ENCODE data around the gene ZNF804B.

Gene ZNF804B

GRCh38 chr7:89042940-89043339 is 283.4 kb downstream of the ZNF804B start:
- H3K4me3 ChIP-seq (ENCODE audit: low read length) = no peak overlapping the region
- H3K36me3 ChIP-seq (ENCODE audit: insufficient read depth, low read length) = no peaks in the 10 kb centered on the region
- H3K27me3 ChIP-seq (ENCODE audit: control insufficient read depth, insufficient read depth, low read length) = no peaks in the 10 kb centered on the region
- no peak overlapping the region for H3K9ac ChIP-seq (ENCODE audit: low read depth, low read length)
- no peak overlapping the region for H3K4me2 ChIP-seq (ENCODE audit: low read length)
- H3K9me3 ChIP-seq (replicated peaks; ENCODE audit: low read length) = no peaks in the 10 kb centered on the region
- H3K4me1 ChIP-seq (ENCODE audit: control insufficient read depth, insufficient read depth, low read length) = no peaks in the 10 kb centered on the region

- no peak overlapping the region for H3K4me3 ChIP-seq (ENCODE audit: low read length)
- no peaks in the 10 kb centered on the region for H3K4me1 ChIP-seq (ENCODE audit: control insufficient read depth, insufficient read depth, low read length)
- no peak overlapping the region for H3K4me2 ChIP-seq (ENCODE audit: low read length)
- H3K27me3 ChIP-seq (ENCODE audit: control insufficient read depth, insufficient read depth, low read length) = no peaks in the 10 kb centered on the region
- H3K9ac ChIP-seq (ENCODE audit: low read depth, low read length) = no peak overlapping the region
- H3K9me3 ChIP-seq (replicated peaks; ENCODE audit: low read length) = no peaks in the 10 kb centered on the region
- no peaks in the 10 kb centered on the region for H3K36me3 ChIP-seq (ENCODE audit: insufficient read depth, low read length)
Measured at GRCh38 chr7:89049043-89049442, 289.5 kb downstream of the ZNF804B start.

GRCh38 chr7:89053130-89053529 is 293.6 kb downstream of the ZNF804B start:
- Histone ChIP-seq H3K36me3 (ENCODE audit: insufficient read depth, low read length) (no peaks in the 10 kb centered on the region), H3K4me1 (ENCODE audit: control insufficient read depth, insufficient read depth, low read length) (no peaks in the 10 kb centered on the region), H3K9me3 (replicated peaks; ENCODE audit: low read length) (no peaks in the 10 kb centered on the region), H3K9ac (ENCODE audit: low read depth, low read length) (no peak overlapping the region), H3K4me3 (ENCODE audit: low read length) (no peak overlapping the region), H3K27me3 (ENCODE audit: control insufficient read depth, insufficient read depth, low read length) (no peaks in the 10 kb centered on the region), H3K4me2 (ENCODE audit: low read length) (no peak overlapping the region)

GRCh38 chr7:89054361-89054760 is 294.9 kb downstream of the ZNF804B start:
- no peaks in the 10 kb centered on the region for H3K36me3 ChIP-seq (ENCODE audit: insufficient read depth, low read length)
- no peak overlapping the region for H3K4me2 ChIP-seq (ENCODE audit: low read length)
- no peaks in the 10 kb centered on the region for H3K9me3 ChIP-seq (replicated peaks; ENCODE audit: low read length)
- no peaks in the 10 kb centered on the region for H3K4me1 ChIP-seq (ENCODE audit: control insufficient read depth, insufficient read depth, low read length)
- H3K27me3 ChIP-seq (ENCODE audit: control insufficient read depth, insufficient read depth, low read length) = no peaks in the 10 kb centered on the region
- H3K9ac ChIP-seq (ENCODE audit: low read depth, low read length) = no peak overlapping the region
- H3K4me3 ChIP-seq (ENCODE audit: low read length) = no peak overlapping the region

GRCh38 chr7:89060234-89060633 is 300.7 kb downstream of the ZNF804B start:
- H3K36me3 ChIP-seq (ENCODE audit: insufficient read depth, low read length) = no peaks in the 10 kb centered on the region
- no peak overlapping the region for H3K4me2 ChIP-seq (ENCODE audit: low read length)
- H3K9ac ChIP-seq (ENCODE audit: low read depth, low read length) = no peak overlapping the region
- H3K4me1 ChIP-seq (ENCODE audit: control insufficient read depth, insufficient read depth, low read length) = no peaks in the 10 kb centered on the region
- no peak overlapping the region for H3K4me3 ChIP-seq (ENCODE audit: low read length)
- H3K9me3 ChIP-seq (replicated peaks; ENCODE audit: low read length) = no peaks in the 10 kb centered on the region
- no peaks in the 10 kb centered on the region for H3K27me3 ChIP-seq (ENCODE audit: control insufficient read depth, insufficient read depth, low read length)

GRCh38 chr7:89064831-89065230 is 305.3 kb downstream of the ZNF804B start:
- Histone ChIP-seq H3K27me3 (ENCODE audit: control insufficient read depth, insufficient read depth, low read length) (no peaks in the 10 kb centered on the region), H3K9ac (ENCODE audit: low read depth, low read length) (no peak overlapping the region), H3K36me3 (ENCODE audit: insufficient read depth, low read length) (no peaks in the 10 kb centered on the region), H3K9me3 (replicated peaks; ENCODE audit: low read length) (no peaks in the 10 kb centered on the region), H3K4me3 (ENCODE audit: low read length) (no peak overlapping the region), H3K4me2 (ENCODE audit: low read length) (no peak overlapping the region), H3K4me1 (ENCODE audit: control insufficient read depth, insufficient read depth, low read length) (no peaks in the 10 kb centered on the region)

GRCh38 chr7:89067048-89067447 is 307.5 kb downstream of the ZNF804B start:
- Histone ChIP-seq H3K9ac (ENCODE audit: low read depth, low read length) (no peak overlapping the region), H3K4me3 (ENCODE audit: low read length) (no peak overlapping the region), H3K4me2 (ENCODE audit: low read length) (no peak overlapping the region), H3K27me3 (ENCODE audit: control insufficient read depth, insufficient read depth, low read length) (no peaks in the 10 kb centered on the region), H3K9me3 (replicated peaks; ENCODE audit: low read length) (no peaks in the 10 kb centered on the region), H3K4me1 (ENCODE audit: control insufficient read depth, insufficient read depth, low read length) (no peaks in the 10 kb centered on the region), H3K36me3 (ENCODE audit: insufficient read depth, low read length) (no peaks in the 10 kb centered on the region)

- Histone ChIP-seq H3K9ac (ENCODE audit: low read depth, low read length) (no peak overlapping the region), H3K9me3 (replicated peaks; ENCODE audit: low read length) (no peaks in the 10 kb centered on the region), H3K36me3 (ENCODE audit: insufficient read depth, low read length) (no peaks in the 10 kb centered on the region), H3K4me2 (ENCODE audit: low read length) (no peak overlapping the region), H3K4me3 (ENCODE audit: low read length) (no peak overlapping the region), H3K27me3 (ENCODE audit: control insufficient read depth, insufficient read depth, low read length) (no peaks in the 10 kb centered on the region), H3K4me1 (ENCODE audit: control insufficient read depth, insufficient read depth, low read length) (no peaks in the 10 kb centered on the region)
Measured at GRCh38 chr7:89072081-89072480, 312.6 kb downstream of the ZNF804B start.

GRCh38 chr7:89073776-89074175 is 314.3 kb downstream of the ZNF804B start:
- no peak overlapping the region for H3K9ac ChIP-seq (ENCODE audit: low read depth, low read length)
- no peaks in the 10 kb centered on the region for H3K4me1 ChIP-seq (ENCODE audit: control insufficient read depth, insufficient read depth, low read length)
- no peaks in the 10 kb centered on the region for H3K36me3 ChIP-seq (ENCODE audit: insufficient read depth, low read length)

GRCh38 chr7:89077992-89078391 is 318.5 kb downstream of the ZNF804B start:
- Histone ChIP-seq H3K9me3 (replicated peaks; ENCODE audit: low read length) (no peaks in the 10 kb centered on the region), H3K9ac (ENCODE audit: low read depth, low read length) (no peak overlapping the region), H3K4me2 (ENCODE audit: low read length) (no peak overlapping the region), H3K4me1 (ENCODE audit: control insufficient read depth, insufficient read depth, low read length) (no peaks in the 10 kb centered on the region), H3K36me3 (ENCODE audit: insufficient read depth, low read length) (no peaks in the 10 kb centered on the region), H3K4me3 (ENCODE audit: low read length) (no peak overlapping the region), H3K27me3 (ENCODE audit: control insufficient read depth, insufficient read depth, low read length) (no peaks in the 10 kb centered on the region)

More at GRCh38 chr7:89073776-89074175, 314.3 kb downstream of the ZNF804B start:
- Histone ChIP-seq H3K9me3 (replicated peaks; ENCODE audit: low read length) (no peaks in the 10 kb centered on the region), H3K27me3 (ENCODE audit: control insufficient read depth, insufficient read depth, low read length) (no peaks in the 10 kb centered on the region), H3K4me2 (ENCODE audit: low read length) (no peak overlapping the region), H3K4me3 (ENCODE audit: low read length) (no peak overlapping the region)

GRCh38 chr7:89085580-89085979 is 326.1 kb downstream of the ZNF804B start:
- no peaks in the 10 kb centered on the region for H3K27me3 ChIP-seq (ENCODE audit: control insufficient read depth, insufficient read depth, low read length)
- no peak overlapping the region for H3K4me3 ChIP-seq (ENCODE audit: low read length)
- no peak overlapping the region for H3K4me2 ChIP-seq (ENCODE audit: low read length)
- H3K4me1 ChIP-seq (ENCODE audit: control insufficient read depth, insufficient read depth, low read length) = no peaks in the 10 kb centered on the region
- H3K36me3 ChIP-seq (ENCODE audit: insufficient read depth, low read length) = no peaks in the 10 kb centered on the region
- no peaks in the 10 kb centered on the region for H3K9me3 ChIP-seq (replicated peaks; ENCODE audit: low read length)
- no peak overlapping the region for H3K9ac ChIP-seq (ENCODE audit: low read depth, low read length)

- Histone ChIP-seq H3K4me3 (ENCODE audit: low read length) (no peak overlapping the region), H3K36me3 (ENCODE audit: insufficient read depth, low read length) (no peaks in the 10 kb centered on the region), H3K9ac (ENCODE audit: low read depth, low read length) (no peak overlapping the region), H3K4me2 (ENCODE audit: low read length) (no peak overlapping the region), H3K27me3 (ENCODE audit: control insufficient read depth, insufficient read depth, low read length) (no peaks in the 10 kb centered on the region), H3K4me1 (ENCODE audit: control insufficient read depth, insufficient read depth, low read length) (no peaks in the 10 kb centered on the region), H3K9me3 (replicated peaks; ENCODE audit: low read length) (no peaks in the 10 kb centered on the region)
Measured at GRCh38 chr7:89091550-89091949, 332.1 kb downstream of the ZNF804B start.

Data from skeletal muscle satellite cell (primary cell).